ENCODE results near the gene HOXB3.

Gene HOXB3

GRCh38 chr17:48530208-48530886 is 59.7 kb downstream of the HOXB3 start:
- Histone ChIP-seq H3K4me1 (ENCODE audit: insufficient read depth, low read length, severe bottlenecking) (no peaks in the 10 kb centered on the region), H3K27me3 (ENCODE audit: insufficient read depth, low read length) (no peaks in the 10 kb centered on the region)

GRCh38 chr17:48529683-48530009 is 60.4 kb downstream of the HOXB3 start:
- Histone ChIP-seq H4K20me1 (ENCODE audit: insufficient read depth, low read length) (no peaks in the 10 kb centered on the region), H3K79me2 (ENCODE audit: insufficient read depth, low read length) (no peaks in the 10 kb centered on the region), H3K9me2 (ENCODE audit: low read depth, low read length) (no peaks in the 10 kb centered on the region), H3K9ac (ENCODE audit: low read length) (no peak overlapping the region), H3K4me2 (ENCODE audit: low read length) (no peak overlapping the region), H3K27me3 (ENCODE audit: insufficient read depth, low read length) (no peaks in the 10 kb centered on the region), H3K27ac (ENCODE audit: low read depth, low read length, poor library complexity, severe bottlenecking) (no peak overlapping the region), H3K4me1 (ENCODE audit: insufficient read depth, low read length, severe bottlenecking) (no peaks in the 10 kb centered on the region), H2AFZ (ENCODE audit: low read length) (no peak overlapping the region), H3K4me3 (ENCODE audit: low read depth, low read length, poor library complexity, severe bottlenecking) (no peak overlapping the region), H3K36me3 (ENCODE audit: insufficient read depth, low read length) (no peaks in the 10 kb centered on the region), H3K9me3 (ENCODE audit: low read length) (no peaks in the 10 kb centered on the region), H3F3A (ENCODE audit: insufficient read depth, low read length) (no peaks in the 10 kb centered on the region)
- TF ChIP-seq EZH2 (IDR thresholded peaks at IDR 0.05; ENCODE audit: borderline replicate concordance, low read length) (no peak), CTCF (IDR thresholded peaks at IDR 0.05; ENCODE audit: low read length) (no peak)

More at GRCh38 chr17:48530208-48530886, 59.7 kb downstream of the HOXB3 start:
- no peaks in the 10 kb centered on the region for H3K9me2 ChIP-seq (ENCODE audit: low read depth, low read length)
- no peak overlapping the region for H2AFZ ChIP-seq (ENCODE audit: low read length)
- H3F3A ChIP-seq (ENCODE audit: insufficient read depth, low read length) = no peaks in the 10 kb centered on the region
- TF ChIP-seq EZH2 (IDR thresholded peaks at IDR 0.05; ENCODE audit: borderline replicate concordance, low read length) (no peak), CTCF (IDR thresholded peaks at IDR 0.05; ENCODE audit: low read length) (no peak)
- H3K36me3 ChIP-seq (ENCODE audit: insufficient read depth, low read length) = no peaks in the 10 kb centered on the region
- H3K9ac ChIP-seq (ENCODE audit: low read length) = no peak overlapping the region
- no peaks in the 10 kb centered on the region for H4K20me1 ChIP-seq (ENCODE audit: insufficient read depth, low read length)
- no peak overlapping the region for H3K4me3 ChIP-seq (ENCODE audit: low read depth, low read length, poor library complexity, severe bottlenecking)
- no peak overlapping the region for H3K4me2 ChIP-seq (ENCODE audit: low read length)
- no peaks in the 10 kb centered on the region for H3K9me3 ChIP-seq (ENCODE audit: low read length)
- H3K79me2 ChIP-seq (ENCODE audit: insufficient read depth, low read length) = no peaks in the 10 kb centered on the region
- H3K27ac ChIP-seq (ENCODE audit: low read depth, low read length, poor library complexity, severe bottlenecking) = no peak overlapping the region

GRCh38 chr17:48528936-48529682 is 60.9 kb downstream of the HOXB3 start:
- Histone ChIP-seq H3K9ac (ENCODE audit: low read length) (no peak overlapping the region), H3K36me3 (ENCODE audit: insufficient read depth, low read length) (no peaks in the 10 kb centered on the region), H3K79me2 (ENCODE audit: insufficient read depth, low read length) (no peaks in the 10 kb centered on the region), H2AFZ (ENCODE audit: low read length) (no peak overlapping the region), H3K4me1 (ENCODE audit: insufficient read depth, low read length, severe bottlenecking) (no peaks in the 10 kb centered on the region), H3F3A (ENCODE audit: insufficient read depth, low read length) (no peaks in the 10 kb centered on the region), H3K4me2 (ENCODE audit: low read length) (no peak overlapping the region), H3K9me2 (ENCODE audit: low read depth, low read length) (no peaks in the 10 kb centered on the region), H3K4me3 (ENCODE audit: low read depth, low read length, poor library complexity, severe bottlenecking) (no peak overlapping the region), H3K27me3 (ENCODE audit: insufficient read depth, low read length) (no peaks in the 10 kb centered on the region), H3K9me3 (ENCODE audit: low read length) (no peaks in the 10 kb centered on the region), H3K27ac (ENCODE audit: low read depth, low read length, poor library complexity, severe bottlenecking) (no peak overlapping the region), H4K20me1 (ENCODE audit: insufficient read depth, low read length) (no peaks in the 10 kb centered on the region)
- no peak for TF ChIP-seq CTCF (IDR thresholded peaks at IDR 0.05; ENCODE audit: low read length)
- TF ChIP-seq EZH2 (IDR thresholded peaks at IDR 0.05; ENCODE audit: borderline replicate concordance, low read length) = no peak
